Neuron (in vitro differentiated cells): ENCODE measurements around the gene RNF144B.

Experiments used
- H2AFZ ChIP-seq: one replicate; pipeline ENCODE4 v1.6.1; 2013; ENCODE audit warnings: low read depth, mild to moderate bottlenecking, inconsistent platforms, low read length, moderate library complexity
- H3K27me3 ChIP-seq: one replicate; pipeline ENCODE4 v1.6.1; 2013; ENCODE audit warnings: low read length; ENCODE audit not compliant: insufficient read depth
- H3K36me3 ChIP-seq: one replicate; pipeline ENCODE4 v1.6.1; 2013; ENCODE audit warnings: low read length; ENCODE audit not compliant: insufficient read depth
- H3K4me1 ChIP-seq: one replicate; pipeline ENCODE4 v1.6.1; 2013; ENCODE audit warnings: low read length; ENCODE audit not compliant: insufficient read depth
- H3K4me3 ChIP-seq: 2 replicates; pipeline ENCODE4 v1.5.1; 2013; ENCODE audit warnings: mild to moderate bottlenecking, low read length, moderate library complexity
- H3K9me3 ChIP-seq: one replicate; pipeline ENCODE4 v1.6.1; 2013; ENCODE audit warnings: low read length

Gene RNF144B

GRCh38 chr6:18420328-18420727 lies 33.2 kb downstream of the RNF144B start:
- Histone ChIP-seq H3K27me3 (peaks cover 2% of the 10 kb centered on the region), H3K9me3 (no peaks in the 10 kb centered on the region), H3K4me3 (no peak overlapping the region), H3K36me3 (no peaks in the 10 kb centered on the region), H2AFZ (no peak overlapping the region), H3K4me1 (peaks cover 6% of the 10 kb centered on the region)

GRCh38 chr6:18422136-18422535 lies 35.0 kb downstream of the RNF144B start:
- Histone ChIP-seq H3K4me3 (no peak overlapping the region), H3K27me3 (peaks cover 2% of the 10 kb centered on the region), H3K4me1 (no peaks in the 10 kb centered on the region), H3K9me3 (no peaks in the 10 kb centered on the region), H3K36me3 (no peaks in the 10 kb centered on the region), H2AFZ (no peak overlapping the region)

- no peaks in the 10 kb centered on the region for H3K36me3 ChIP-seq
- no peaks in the 10 kb centered on the region for H3K4me1 ChIP-seq
- peaks cover 2% of the 10 kb centered on the region for H3K27me3 ChIP-seq
- no peak overlapping the region for H3K4me3 ChIP-seq
- H2AFZ ChIP-seq = no peak overlapping the region
- no peaks in the 10 kb centered on the region for H3K9me3 ChIP-seq
These were observed 36.3 kb downstream of the RNF144B start for GRCh38 chr6:18423426-18423825.

GRCh38 chr6:18424201-18424600 lies 37.1 kb downstream of the RNF144B start:
- H3K4me3 ChIP-seq = no peak overlapping the region
- H3K4me1 ChIP-seq = no peaks in the 10 kb centered on the region
- no peaks in the 10 kb centered on the region for H3K9me3 ChIP-seq

GRCh38 chr6:18425218-18425617 lies 38.1 kb downstream of the RNF144B start:
- Histone ChIP-seq H2AFZ (no peak overlapping the region), H3K9me3 (no peaks in the 10 kb centered on the region), H3K4me1 (no peaks in the 10 kb centered on the region), H3K4me3 (no peak overlapping the region), H3K27me3 (peaks cover 2% of the 10 kb centered on the region), H3K36me3 (no peaks in the 10 kb centered on the region)

More at GRCh38 chr6:18424201-18424600, 37.1 kb downstream of the RNF144B start:
- Histone ChIP-seq H3K36me3 (no peaks in the 10 kb centered on the region), H3K27me3 (peaks cover 2% of the 10 kb centered on the region), H2AFZ (no peak overlapping the region)

- Histone ChIP-seq H2AFZ (no peak overlapping the region), H3K36me3 (no peaks in the 10 kb centered on the region), H3K9me3 (no peaks in the 10 kb centered on the region), H3K27me3 (no peaks in the 10 kb centered on the region), H3K4me1 (no peaks in the 10 kb centered on the region), H3K4me3 (no peak overlapping the region)
These were observed 40.1 kb downstream of the RNF144B start for GRCh38 chr6:18427296-18427695.

GRCh38 chr6:18429655-18430297 lies 42.6 kb downstream of the RNF144B start:
- H3K9me3 ChIP-seq = no peaks in the 10 kb centered on the region
- H2AFZ ChIP-seq = no peak overlapping the region
- no peaks in the 10 kb centered on the region for H3K36me3 ChIP-seq
- H3K4me3 ChIP-seq = no peak overlapping the region
- no peaks in the 10 kb centered on the region for H3K27me3 ChIP-seq
- no peaks in the 10 kb centered on the region for H3K4me1 ChIP-seq

DNA sequence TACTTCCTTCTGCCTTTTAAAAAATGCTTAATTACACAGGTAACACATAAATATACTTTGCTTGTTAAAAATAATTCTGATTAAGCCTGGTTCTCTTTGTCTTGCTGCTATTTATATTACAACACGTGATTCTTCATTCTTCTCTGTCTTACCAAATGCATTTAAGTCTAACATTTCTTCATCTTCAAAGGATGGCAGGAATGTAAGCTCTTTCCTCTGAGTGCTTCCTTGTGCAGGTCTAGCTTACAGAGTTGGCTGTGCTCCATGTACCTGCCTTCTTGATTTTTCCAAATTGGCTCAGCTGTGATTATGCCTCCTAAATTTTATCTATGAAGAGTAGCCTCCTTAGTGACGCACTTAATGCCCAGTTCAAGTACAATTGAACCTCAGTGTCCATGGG lies 44.4 kb downstream of the RNF144B start:
- no peak overlapping the region for H2AFZ ChIP-seq
- no peaks in the 10 kb centered on the region for H3K36me3 ChIP-seq
- no peaks in the 10 kb centered on the region for H3K4me1 ChIP-seq
- H3K27me3 ChIP-seq = no peaks in the 10 kb centered on the region
- H3K9me3 ChIP-seq = no peaks in the 10 kb centered on the region
- no peak overlapping the region for H3K4me3 ChIP-seq

DNA sequence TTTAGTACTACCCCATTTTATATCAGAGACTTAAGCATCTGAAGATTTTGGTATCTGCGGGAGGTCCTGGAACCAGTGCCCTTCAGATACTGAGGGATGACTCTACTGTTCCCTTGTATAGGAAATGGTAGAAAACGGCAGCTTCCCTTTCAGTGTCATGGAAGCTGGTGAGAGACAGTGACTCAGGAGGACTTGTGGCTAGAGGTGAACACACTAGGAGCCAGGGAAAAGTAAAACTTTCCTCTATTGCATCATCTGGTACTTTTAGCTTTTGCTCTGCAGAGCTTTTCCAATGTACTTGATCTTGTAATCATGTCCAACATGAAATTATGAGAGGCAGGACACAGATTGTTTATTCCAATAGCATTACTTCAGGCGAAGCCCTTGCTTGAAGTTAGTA lies 45.0 kb downstream of the RNF144B start:
- Histone ChIP-seq H3K27me3 (no peaks in the 10 kb centered on the region), H3K9me3 (no peaks in the 10 kb centered on the region), H2AFZ (no peak overlapping the region), H3K36me3 (no peaks in the 10 kb centered on the region), H3K4me3 (no peak overlapping the region), H3K4me1 (no peaks in the 10 kb centered on the region)

DNA sequence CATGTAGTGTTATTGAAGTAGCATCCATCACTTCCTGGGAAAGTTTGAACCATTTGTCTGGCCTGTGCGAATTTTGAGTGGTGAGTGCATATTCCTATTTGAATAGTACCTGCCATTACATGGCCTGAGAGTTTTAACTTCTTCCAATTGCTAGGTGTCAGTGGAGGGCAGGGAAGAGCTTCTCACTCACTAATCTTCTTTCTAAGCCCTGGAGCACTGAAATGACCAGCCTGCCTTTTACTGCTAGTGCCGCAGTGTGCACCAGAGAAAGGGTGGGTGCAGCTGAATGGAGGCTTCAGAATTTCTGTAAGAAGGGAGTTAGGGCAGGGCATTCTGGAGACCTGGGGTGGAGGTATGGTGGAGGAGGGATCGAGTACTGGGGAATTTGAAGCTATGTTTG lies 45.5 kb downstream of the RNF144B start:
- Histone ChIP-seq H3K36me3 (no peaks in the 10 kb centered on the region), H3K4me1 (no peaks in the 10 kb centered on the region), H3K27me3 (no peaks in the 10 kb centered on the region), H2AFZ (no peak overlapping the region), H3K4me3 (no peak overlapping the region), H3K9me3 (no peaks in the 10 kb centered on the region)

DNA sequence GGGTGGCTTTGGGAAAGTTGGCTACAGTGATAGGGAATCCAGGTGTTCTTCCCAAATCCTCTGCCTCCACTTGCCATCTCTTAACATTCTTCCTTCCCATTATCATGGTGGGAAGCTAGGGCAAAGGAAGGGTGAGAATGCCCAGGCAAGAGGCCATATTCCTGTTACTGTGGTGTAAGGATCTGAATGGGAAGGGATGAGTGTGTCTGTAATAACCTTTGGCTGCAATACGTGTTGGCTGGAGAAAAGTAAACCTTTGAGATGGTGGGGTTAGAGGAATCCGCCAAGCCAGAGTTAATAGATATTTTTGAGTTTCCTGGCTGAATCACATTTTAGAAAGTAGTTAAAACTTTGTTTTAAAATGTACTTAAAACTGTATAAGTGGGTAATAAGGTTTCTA lies 45.9 kb downstream of the RNF144B start:
- Histone ChIP-seq H2AFZ (no peak overlapping the region), H3K4me1 (no peaks in the 10 kb centered on the region), H3K4me3 (no peak overlapping the region), H3K27me3 (no peaks in the 10 kb centered on the region), H3K9me3 (no peaks in the 10 kb centered on the region), H3K36me3 (no peaks in the 10 kb centered on the region)

GRCh38 chr6:18436341-18436740 lies 49.2 kb downstream of the RNF144B start:
- Histone ChIP-seq H2AFZ (no peak overlapping the region), H3K27me3 (no peaks in the 10 kb centered on the region), H3K4me3 (no peak overlapping the region), H3K4me1 (no peaks in the 10 kb centered on the region), H3K9me3 (no peaks in the 10 kb centered on the region), H3K36me3 (no peaks in the 10 kb centered on the region)

GRCh38 chr6:18439581-18439980 lies 52.4 kb downstream of the RNF144B start:
- no peak overlapping the region for H2AFZ ChIP-seq
- H3K4me1 ChIP-seq = no peaks in the 10 kb centered on the region
- H3K4me3 ChIP-seq = no peak overlapping the region
- no peaks in the 10 kb centered on the region for H3K27me3 ChIP-seq
- no peaks in the 10 kb centered on the region for H3K36me3 ChIP-seq
- H3K9me3 ChIP-seq = no peaks in the 10 kb centered on the region
